RWPE2 (cell line): Measurements from ENCODE around the gene XPR1.
"Not testable (repeated sequence)": the region's sequence is repeated elsewhere in the genome, so short reads cannot be mapped to it uniquely, and the experiment has no call there.

ENCODE experiments used
- ATAC-seq: fragments of 200-7000 bp; cut with Tn5 transposase; 3 replicates; pipeline ENCODE4 v1.9.1; 2021; ENCODE audit warnings: low read depth
- DNase-seq: peaks from one replicate; pipeline ENCODE4 v3.0.0-alpha.2; 2020; ENCODE audit warnings: low spot score
- H3K27ac ChIP-seq: fragments of 450-650 bp; 2 replicates; pipeline ENCODE4 v1.5.1; 2017; ENCODE audit warnings: mild to moderate bottlenecking; ENCODE audit not compliant: poor library complexity, severe bottlenecking
- H3K27me3 ChIP-seq: fragments of 250-450 bp; sonication (Bioruptor Pico); 2 replicates; pipeline ENCODE4 v1.5.1; 2021; ENCODE audit warnings: mild to moderate bottlenecking, moderate library complexity; ENCODE audit not compliant: insufficient read depth, poor library complexity, severe bottlenecking
- H3K36me3 ChIP-seq: fragments of 250-450 bp; sonication (Bioruptor Pico); 2 replicates; pipeline ENCODE4 v1.5.1; 2020; ENCODE audit warnings: low read depth, mild to moderate bottlenecking, moderate library complexity
- H3K4me1 ChIP-seq: fragments of 250-450 bp; sonication (Bioruptor Pico); 2 replicates; pipeline ENCODE4 v1.5.1; 2021; ENCODE audit warnings: mild to moderate bottlenecking, moderate library complexity; ENCODE audit not compliant: insufficient read depth, poor library complexity, severe bottlenecking
- H3K4me3 ChIP-seq: fragments of 250-450 bp; sonication (Bioruptor Pico); 2 replicates; pipeline ENCODE4 v1.5.1; 2021; ENCODE audit warnings: mild to moderate bottlenecking, moderate library complexity; ENCODE audit not compliant: severe bottlenecking
- H3K9me3 ChIP-seq: fragments of 250-450 bp; sonication (Bioruptor Pico); 2 replicates; pipeline ENCODE4 v1.5.1; 2021; ENCODE audit warnings: mild to moderate bottlenecking, moderate library complexity; ENCODE audit not compliant: severe bottlenecking
- CTCF ChIP-seq: fragments of 450-650 bp; IDR thresholded peaks from one replicate; pipeline ENCODE4 v1.5.1; 2017; ENCODE audit warnings: mild to moderate bottlenecking, moderate library complexity; ENCODE audit not compliant: poor library complexity, severe bottlenecking

XPR1 gene

GRCh38 chr1:180722586-180722985, 90.8 kb downstream of the XPR1 start:
- Histone ChIP-seq H3K27ac (no peak overlapping the region), H3K36me3 (no peaks in the 10 kb centered on the region), H3K4me1 (no peaks in the 10 kb centered on the region), H3K4me3 (no peak overlapping the region), H3K27me3 (no peaks in the 10 kb centered on the region), H3K9me3 (no peaks in the 10 kb centered on the region)
- no peak for ATAC-seq
- no peak for TF ChIP-seq CTCF
- no peak for DNase-seq

DNA sequence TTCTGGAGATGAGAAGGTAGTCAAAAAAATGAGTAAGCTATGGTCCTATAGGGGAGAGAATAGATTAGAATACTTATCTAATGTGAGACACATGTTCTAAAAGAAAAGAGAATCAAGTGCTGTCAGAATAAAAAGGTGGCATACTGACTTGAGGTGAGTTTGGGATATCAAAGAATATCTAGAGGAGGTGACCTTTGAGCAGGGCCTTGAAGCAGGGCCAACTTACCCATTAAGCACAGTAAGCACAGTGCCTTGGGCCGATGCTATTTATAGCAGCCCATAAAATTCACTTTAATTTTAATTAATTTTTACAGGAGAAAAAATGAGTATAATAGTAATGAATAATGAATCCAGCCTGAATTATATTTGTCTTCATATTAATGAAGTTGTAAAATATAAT, 92.2 kb downstream of the XPR1 start:
- Histone ChIP-seq H3K27ac (no peak overlapping the region), H3K4me3 (no peak overlapping the region), H3K27me3 (no peaks in the 10 kb centered on the region), H3K9me3 (no peaks in the 10 kb centered on the region), H3K36me3 (no peaks in the 10 kb centered on the region), H3K4me1 (peaks cover 6% of the 10 kb centered on the region)
- DNase-seq (no peak), ATAC-seq (no peak)
- no peak for TF ChIP-seq CTCF

DNA sequence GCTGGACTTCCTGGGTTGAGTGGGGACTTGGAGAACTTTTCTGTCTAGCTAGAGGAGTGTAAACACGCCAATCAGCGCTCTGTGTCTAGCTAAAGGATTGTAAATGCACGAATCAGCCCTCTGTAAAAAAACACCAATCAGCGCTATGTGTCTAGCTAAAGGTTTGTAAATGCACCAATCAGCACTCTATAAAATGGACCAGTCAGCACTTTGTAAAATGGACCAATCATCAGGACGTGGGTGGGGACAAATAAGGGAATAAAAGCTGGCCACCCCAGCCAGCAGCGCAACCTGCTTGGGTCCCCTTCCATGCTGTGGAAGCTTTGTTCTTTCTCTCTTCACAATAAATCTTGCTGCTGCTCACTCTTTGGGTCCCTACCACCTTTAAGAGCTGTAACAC, 94.2 kb downstream of the XPR1 start:
- not testable (repeated sequence) for DNase-seq, H3K27ac ChIP-seq, H3K4me1 ChIP-seq, H3K4me3 ChIP-seq, H3K36me3 ChIP-seq, ATAC-seq, H3K27me3 ChIP-seq, H3K9me3 ChIP-seq

GRCh38 chr1:180727751-180728150, 95.9 kb downstream of the XPR1 start:
- H3K4me3 ChIP-seq, H3K27ac ChIP-seq, DNase-seq, H3K9me3 ChIP-seq, H3K27me3 ChIP-seq, H3K4me1 ChIP-seq, H3K36me3 ChIP-seq, ATAC-seq: not testable (repeated sequence)

GRCh38 chr1:180728472-180729106, 96.8 kb downstream of the XPR1 start:
- DNase-seq (no peak), ATAC-seq (0 out of 3 replicates have a peak, but pooled peaks have one; percentile 35)
- no peak for TF ChIP-seq CTCF
- H3K4me1 ChIP-seq = peaks cover 6% of the 10 kb centered on the region
- H3K27me3 ChIP-seq = no peaks in the 10 kb centered on the region
- H3K36me3 ChIP-seq = no peaks in the 10 kb centered on the region
- no peak overlapping the region for H3K27ac ChIP-seq
- no peak overlapping the region for H3K4me3 ChIP-seq
- no peaks in the 10 kb centered on the region for H3K9me3 ChIP-seq

- ATAC-seq (no peak), DNase-seq (no peak)
- Histone ChIP-seq H3K9me3 (peaks cover 7% of the 10 kb centered on the region), H3K4me1 (peaks cover 6% of the 10 kb centered on the region), H3K4me3 (no peak overlapping the region), H3K27me3 (no peaks in the 10 kb centered on the region), H3K36me3 (0 out of 2 replicates have a peak, but pooled peaks cover 5% of the 10 kb centered on the region), H3K27ac (no peak overlapping the region)
- no peak for TF ChIP-seq CTCF
Measured at GRCh38 chr1:180731131-180731530, 99.3 kb downstream of the XPR1 start.
